Measurements from ENCODE around the gene FUT3. TPM values are rescaled to one million over a fixed set of nuclear protein-coding genes. Genes with fewer than 3 reads are reported as not detected.

The FUT3 gene
- total RNA-seq, 1 experiment from 2014 or later: not detected

- peak; percentile 87 for DNase-seq (ENCODE audit: low read depth)
These were observed 47.3 kb downstream of the FUT3 start for GRCh38 chr19:5803752-5804515.

DNA sequence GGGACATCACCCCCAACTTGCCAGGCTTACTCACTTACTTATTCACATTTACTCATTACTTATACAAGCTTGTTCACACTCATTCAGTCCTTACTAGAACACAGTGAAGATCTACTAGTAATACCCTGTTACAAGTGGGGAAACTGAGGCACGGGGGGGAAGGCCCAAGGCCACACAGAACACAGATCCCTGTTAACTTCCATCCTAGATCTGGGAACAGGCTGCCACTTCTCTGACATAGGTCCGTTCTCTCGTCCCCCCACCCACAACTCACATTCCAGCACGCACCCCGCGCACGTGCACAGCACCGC, 47.9 kb downstream of the FUT3 start:
- DNase-seq (ENCODE audit: low read depth): no peak

DNA sequence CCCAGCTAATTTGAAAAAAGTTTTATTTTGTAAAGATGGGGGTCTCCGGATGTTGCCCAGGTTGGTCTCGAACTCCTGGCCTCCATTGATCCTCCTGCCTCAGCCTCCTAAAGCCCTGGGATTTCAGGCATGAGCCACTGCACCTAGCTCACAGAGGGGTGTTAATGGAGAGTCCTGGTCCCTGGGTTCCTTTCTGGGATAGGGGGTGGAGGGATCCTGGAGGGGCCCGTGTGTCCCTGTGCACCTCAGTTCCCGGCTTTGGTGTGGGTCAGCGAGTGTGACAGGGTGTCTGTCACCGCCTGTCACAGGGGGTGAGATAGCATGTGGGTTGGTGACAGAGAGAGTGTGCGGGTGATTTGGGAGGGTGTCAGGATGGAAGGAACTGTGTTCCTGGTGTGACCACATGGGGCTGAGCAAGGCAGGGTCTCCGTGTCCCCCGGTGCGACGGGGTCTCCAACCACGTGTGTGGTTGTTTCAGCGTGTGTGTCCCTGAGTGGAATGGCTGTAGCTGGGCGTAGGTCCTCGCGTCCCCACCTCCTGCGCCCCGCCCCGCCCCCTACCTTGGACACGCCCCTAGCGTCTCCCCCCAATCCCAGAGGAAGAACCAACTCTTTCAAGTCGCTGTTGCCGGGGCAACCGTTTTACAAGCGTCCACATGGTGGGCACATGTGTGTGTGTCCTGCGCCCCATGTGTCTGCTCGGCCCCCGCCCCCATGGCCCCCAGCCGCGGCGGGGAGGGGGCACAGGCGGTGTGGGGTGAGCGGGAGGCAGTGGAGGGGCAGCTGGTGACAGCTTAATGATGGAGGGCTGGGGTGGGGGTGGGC, 49.2 kb downstream of the FUT3 start:
- no peak for DNase-seq (ENCODE audit: low read depth)

- DNase-seq (ENCODE audit: low read depth): no peak
These were observed 50.6 kb downstream of the FUT3 start for GRCh38 chr19:5800361-5801270.

GRCh38 chr19:5799247-5800241, 51.7 kb downstream of the FUT3 start:
- DNase-seq (ENCODE audit: low read depth): no peak

- DNase-seq (ENCODE audit: low read depth): no peak
These were observed 53.0 kb downstream of the FUT3 start for GRCh38 chr19:5798244-5798643.

DNA sequence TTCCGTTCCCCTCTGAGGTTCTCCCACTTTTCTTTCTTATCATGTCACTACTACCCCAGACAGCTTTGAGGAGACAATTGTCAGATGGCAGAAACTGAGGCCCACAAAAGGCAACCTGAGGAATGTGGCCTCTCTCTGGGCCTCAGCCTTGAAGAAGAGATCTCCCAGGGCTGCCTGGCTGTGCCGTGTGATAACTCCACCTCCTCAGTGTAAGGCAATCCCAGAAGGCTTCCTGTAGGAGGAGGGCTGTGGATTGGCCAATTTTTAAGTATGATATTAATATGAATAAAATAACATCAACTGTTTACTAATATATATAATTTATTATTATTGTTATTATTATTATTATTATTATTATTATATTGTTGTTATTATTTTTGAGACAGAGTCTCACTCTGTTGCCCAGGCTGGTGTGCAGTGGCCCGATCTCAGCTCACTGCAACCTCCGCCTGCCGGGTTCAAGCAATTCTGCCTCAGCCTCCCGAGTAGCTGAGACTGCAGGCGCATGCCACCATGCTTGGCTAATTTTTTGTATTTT, 55.8 kb downstream of the FUT3 start:
- DNase-seq (ENCODE audit: low read depth): no peak

DNA sequence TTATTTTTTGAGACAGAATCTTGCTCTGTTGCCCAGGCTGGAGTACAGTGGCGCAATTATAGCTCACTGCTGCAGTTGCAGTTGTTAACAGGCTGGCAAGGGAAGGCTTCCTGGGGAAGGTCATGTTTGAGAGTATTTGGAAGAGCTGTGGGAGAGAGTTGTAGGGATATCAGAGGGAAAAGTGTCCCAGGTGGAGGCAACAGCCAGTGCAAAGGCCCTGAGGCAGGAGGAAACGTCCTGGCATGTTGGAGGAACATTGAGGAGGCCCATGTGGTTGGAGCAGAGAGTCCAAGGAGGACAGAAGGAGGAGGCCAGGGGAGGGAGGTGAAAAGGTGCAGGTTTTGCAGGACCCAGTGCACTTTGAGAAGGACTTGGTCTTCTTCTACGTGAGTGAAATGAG, 58.1 kb downstream of the FUT3 start:
- no peak for DNase-seq (ENCODE audit: low read depth)

Other genes starting within 250 kb of the FUT3 start
- 32.7 and 33.2 TPM in 2 replicates for gene SAFB2, start 228.7 kb downstream of the FUT3 start, total RNA-seq (2014; rRNA removed; shearing (Covaris generic))
- 33.5 and 63.9 TPM in 2 replicates for gene SAFB, start 228.4 kb downstream of the FUT3 start, total RNA-seq (2014; rRNA removed; shearing (Covaris generic))
- 234 and 256 TPM in 2 replicates for gene MICOS13, start 170.9 kb downstream of the FUT3 start, total RNA-seq (2014; rRNA removed; shearing (Covaris generic))
- 4.5 and 6.2 TPM in 2 replicates for gene HSD11B1L, start 170.4 kb downstream of the FUT3 start, total RNA-seq (2014; rRNA removed; shearing (Covaris generic))
- gene RPL36, start 161.2 kb downstream of the FUT3 start, total RNA-seq (2014; rRNA removed; shearing (Covaris generic)): 1,434 and 2,039 TPM in 2 replicates
- gene LONP1, start 131.3 kb downstream of the FUT3 start, total RNA-seq (2014; rRNA removed; shearing (Covaris generic)): 139 and 153 TPM in 2 replicates
- 0.20 TPM in 1 of 2 replicates, not detected in the other for gene CATSPERD, start 130.8 kb downstream of the FUT3 start, total RNA-seq (2014; rRNA removed; shearing (Covaris generic))
- gene PRR22, start 66.7 kb downstream of the FUT3 start, total RNA-seq (2014; rRNA removed; shearing (Covaris generic)): 4.1 and 5.9 TPM in 2 replicates
- 56.5 and 71.8 TPM in 2 replicates for gene DUS3L, start 60.3 kb downstream of the FUT3 start, total RNA-seq (2014; rRNA removed; shearing (Covaris generic))
- gene NRTN, start 46.4 kb downstream of the FUT3 start, total RNA-seq (2014; rRNA removed; shearing (Covaris generic)): 0.53 TPM in 1 of 2 replicates, not detected in the other
- not detected in 2 replicates for gene FUT6, start 11.7 kb downstream of the FUT3 start, total RNA-seq (2014; rRNA removed; shearing (Covaris generic))
- gene FUT5, start 19.1 kb upstream of the FUT3 start, total RNA-seq (2014; rRNA removed; shearing (Covaris generic)): not detected in 2 replicates
- 220 and 283 TPM in 2 replicates for gene NDUFA11, start 52.3 kb upstream of the FUT3 start, total RNA-seq (2014; rRNA removed; shearing (Covaris generic))
- gene VMAC, start 53.4 kb upstream of the FUT3 start, total RNA-seq (2014; rRNA removed; shearing (Covaris generic)): 0.90 and 1.3 TPM in 2 replicates
- gene CAPS, start 62.8 kb upstream of the FUT3 start, total RNA-seq (2014; rRNA removed; shearing (Covaris generic)): 0.71 and 0.73 TPM in 2 replicates
- 61.9 and 89.2 TPM in 2 replicates for gene RANBP3, start 126.7 kb upstream of the FUT3 start, total RNA-seq (2014; rRNA removed; shearing (Covaris generic))

Data from HT1080 (cell line).